T follicular helper cell (primary cell): ENCODE measurements around the gene AGMAT.

Experiments
- DNase-seq: peaks from one replicate; pipeline ENCODE4 v3.0.0-alpha.2; 2020; ENCODE audit warnings: low read depth
- total RNA-seq, 2 experiments: gene quantifications; one replicate each; lab custom pipeline; 2026; lab: John Stamatoyannopoulos, UW

The AGMAT gene, protein sequence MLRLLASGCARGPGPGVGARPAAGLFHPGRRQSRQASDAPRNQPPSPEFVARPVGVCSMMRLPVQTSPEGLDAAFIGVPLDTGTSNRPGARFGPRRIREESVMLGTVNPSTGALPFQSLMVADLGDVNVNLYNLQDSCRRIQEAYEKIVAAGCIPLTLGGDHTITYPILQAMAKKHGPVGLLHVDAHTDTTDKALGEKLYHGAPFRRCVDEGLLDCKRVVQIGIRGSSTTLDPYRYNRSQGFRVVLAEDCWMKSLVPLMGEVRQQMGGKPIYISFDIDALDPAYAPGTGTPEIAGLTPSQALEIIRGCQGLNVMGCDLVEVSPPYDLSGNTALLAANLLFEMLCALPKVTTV
- 8.9 to 32.7 reads per million in 2 experiments for total RNA-seq

DNA sequence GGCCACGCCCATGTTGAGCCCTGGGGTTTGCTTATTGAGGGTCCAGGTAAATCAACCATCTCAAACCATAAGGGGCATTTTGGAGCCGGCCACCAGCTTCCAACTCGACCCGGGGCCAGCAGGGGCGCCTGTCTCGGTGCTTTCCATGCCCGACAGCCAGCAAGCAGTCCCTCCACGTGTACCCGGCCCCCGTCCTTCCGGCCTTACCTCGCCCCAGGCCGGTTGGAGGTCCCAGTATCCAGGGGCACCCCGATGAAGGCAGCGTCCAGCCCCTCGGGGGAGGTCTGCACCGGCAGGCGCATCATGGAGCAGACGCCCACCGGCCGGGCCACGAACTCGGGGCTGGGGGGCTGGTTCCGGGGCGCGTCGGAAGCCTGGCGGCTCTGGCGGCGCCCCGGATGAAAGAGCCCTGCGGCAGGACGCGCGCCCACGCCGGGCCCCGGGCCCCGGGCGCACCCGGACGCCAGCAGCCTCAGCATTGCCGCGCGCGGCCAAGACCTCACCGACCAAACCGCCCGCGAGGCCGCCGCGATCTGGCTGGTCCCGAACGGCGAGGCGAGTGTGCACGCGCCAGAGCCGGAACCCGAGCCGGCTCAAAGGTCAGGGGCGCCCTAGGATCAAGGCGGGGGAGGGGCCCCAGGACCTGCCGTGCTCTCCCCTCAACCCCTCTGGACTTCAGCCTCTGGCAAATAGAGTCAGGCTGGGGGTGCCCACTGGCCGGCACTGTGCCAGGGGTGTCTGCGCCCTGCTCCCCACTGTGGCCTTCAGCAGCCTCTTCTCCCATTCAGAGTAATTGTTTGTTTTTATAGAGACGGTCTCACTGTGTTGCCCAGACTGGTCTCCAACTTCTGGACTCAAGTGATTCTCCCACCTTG, at the start of gene AGMAT:
TSS of gene AGMAT (minus strand) at position 563 of the 875 bp plus-strand sequence. CDS start at position 479, 84 bp downstream.
- DNase-seq: no peak

DNA sequence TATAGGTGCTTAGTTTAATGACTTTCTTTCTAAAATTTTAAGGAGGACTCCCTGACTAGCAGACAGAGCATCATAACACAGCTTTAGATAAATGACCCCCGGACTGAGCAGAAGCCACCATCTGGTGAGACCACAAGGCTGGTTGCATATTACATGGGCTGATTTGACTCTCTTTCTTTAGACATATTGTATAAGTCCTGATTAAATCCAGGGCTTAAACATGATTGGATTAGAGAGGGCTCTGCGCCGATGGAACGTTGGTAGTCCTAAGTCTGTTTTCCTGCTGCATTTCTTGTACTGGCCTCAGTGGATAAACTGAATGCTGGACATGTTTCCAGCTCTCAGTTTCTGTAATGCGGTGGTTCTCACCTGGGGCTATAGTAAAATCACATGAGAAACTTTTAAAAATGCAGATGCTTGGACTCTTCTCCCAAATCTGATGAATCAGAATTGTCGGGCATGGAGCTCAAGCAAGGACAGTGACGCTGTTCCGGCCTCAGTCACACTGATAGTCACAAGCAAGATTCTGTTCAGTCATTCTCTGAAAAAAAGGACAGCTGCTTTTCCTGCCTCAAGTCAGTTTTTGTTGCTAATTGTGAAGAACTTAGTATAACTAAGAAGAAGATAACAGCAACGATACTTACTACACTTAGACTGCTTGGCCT, 49.0 kb upstream of the AGMAT start:
- no peak for DNase-seq

DNA sequence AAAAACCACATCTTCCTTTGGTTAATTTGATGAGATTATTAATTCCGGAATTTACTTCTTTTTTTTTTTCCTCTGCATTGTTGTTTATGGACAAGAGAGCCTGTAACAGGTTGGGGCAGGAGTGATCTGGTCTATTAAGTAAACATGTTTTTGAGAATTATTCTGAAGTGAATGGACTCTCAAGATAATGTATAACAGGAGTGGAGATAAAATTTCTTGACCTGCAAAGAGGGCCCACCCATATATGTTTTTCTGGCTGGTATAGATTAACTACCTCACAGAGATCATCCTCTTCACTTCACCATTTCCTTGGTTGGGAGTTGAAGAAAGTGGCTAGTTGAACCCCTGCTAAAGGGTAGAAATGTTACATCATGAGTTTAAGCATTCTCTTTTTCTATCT, 43.2 kb upstream of the AGMAT start:
- no peak for DNase-seq

DNA sequence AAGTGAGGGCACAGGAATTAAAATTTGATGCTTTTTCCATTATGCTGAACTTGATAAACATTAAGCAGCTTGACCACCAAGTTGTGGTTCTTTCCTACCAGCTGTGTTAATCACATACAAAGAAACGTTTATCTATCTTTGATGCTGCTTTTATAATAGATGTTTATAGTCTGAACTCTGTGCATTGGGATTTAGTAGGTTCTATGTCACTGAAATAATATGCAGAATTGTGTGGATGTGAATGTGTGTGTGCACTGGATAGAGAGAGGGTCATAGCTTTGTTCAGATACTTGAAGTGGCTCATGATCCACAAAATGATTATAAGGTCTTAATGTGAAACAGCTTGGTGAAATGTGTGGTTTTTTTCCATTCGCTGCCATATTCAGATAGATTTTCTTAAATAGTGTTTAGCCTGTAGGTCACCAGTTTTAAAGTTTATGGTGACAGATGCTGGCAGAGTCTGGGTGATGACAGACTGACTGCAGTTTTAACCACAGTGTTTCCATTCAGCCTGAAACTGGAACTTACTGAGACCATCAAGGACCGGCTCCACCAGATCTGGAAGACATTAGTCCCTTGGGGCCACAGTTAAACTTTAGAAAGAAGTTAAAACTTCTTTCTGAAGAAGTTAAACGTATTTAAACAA, 42.6 kb upstream of the AGMAT start:
- DNase-seq: no peak

DNA sequence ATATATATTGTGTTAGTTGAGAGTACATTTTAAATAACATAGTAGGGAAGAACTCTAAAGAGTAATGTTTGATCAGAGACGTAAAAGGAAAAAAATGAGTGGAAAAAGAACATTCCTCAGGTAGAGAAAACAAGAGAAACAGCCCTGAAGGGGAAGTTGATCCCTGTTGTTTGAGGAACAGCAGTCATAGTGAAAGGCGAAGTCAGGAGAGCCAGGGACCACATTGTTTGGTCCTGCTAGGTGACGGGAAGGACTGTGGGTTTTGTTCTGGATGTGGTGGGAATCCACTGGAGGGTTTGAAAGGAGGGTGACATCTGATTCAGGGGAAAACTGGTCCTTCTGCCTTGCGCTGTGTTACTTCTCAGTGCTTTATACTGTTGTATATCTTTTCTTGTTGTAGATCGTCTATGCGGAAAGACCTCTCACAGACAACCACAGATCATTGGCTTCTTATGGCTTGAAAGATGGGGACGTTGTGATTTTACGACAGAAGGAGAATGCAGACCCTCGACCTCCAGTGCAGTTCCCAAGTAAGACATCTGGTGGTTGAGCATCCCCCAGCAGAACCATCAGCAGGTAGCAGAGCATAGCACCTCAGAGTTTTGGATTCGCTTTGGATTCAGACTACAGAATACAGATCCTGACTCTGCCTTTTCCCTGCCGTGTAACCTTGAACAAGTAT, 41.6 kb upstream of the AGMAT start:
- DNase-seq: no peak

DNA sequence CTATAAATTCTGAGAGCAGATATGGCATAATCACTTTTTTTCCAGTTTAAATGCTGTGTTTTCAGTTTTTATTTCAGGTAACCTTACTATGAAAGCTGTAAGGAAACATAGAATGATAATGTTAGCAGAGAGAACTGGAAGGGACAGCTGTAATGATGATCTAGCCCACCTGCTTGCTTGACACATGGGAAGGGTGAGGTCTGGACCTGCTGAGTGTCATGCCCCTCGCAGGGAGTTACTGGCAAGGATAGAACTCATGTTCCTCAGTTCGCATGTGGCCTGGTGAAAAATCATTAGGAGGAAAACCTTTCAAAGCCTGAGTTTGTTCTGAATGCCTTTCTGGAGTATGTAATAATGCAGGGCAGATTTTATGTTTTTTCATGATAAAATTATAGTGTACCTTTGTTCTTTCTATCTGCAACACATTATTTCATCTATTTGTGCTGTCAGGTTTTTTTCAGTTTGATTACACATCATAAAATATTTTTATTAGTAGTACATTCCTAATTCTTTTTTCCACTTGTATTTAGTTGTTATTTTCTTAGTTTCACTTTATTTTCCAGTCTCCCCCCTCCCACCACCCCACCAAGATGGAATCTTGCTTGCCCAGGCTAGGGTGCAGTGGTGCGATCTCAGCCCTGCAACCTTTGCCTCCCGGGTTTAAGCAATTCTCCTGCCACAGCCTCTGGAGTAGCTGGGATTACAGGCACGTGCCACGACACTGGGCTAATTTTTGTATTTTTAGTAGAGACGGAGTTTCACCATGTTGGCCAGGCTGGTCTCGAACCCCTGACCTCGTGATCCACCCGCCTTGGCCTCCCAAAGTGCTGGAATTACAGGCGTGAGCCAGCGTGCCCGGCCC, 40.4 kb upstream of the AGMAT start:
- no peak for DNase-seq

DNA sequence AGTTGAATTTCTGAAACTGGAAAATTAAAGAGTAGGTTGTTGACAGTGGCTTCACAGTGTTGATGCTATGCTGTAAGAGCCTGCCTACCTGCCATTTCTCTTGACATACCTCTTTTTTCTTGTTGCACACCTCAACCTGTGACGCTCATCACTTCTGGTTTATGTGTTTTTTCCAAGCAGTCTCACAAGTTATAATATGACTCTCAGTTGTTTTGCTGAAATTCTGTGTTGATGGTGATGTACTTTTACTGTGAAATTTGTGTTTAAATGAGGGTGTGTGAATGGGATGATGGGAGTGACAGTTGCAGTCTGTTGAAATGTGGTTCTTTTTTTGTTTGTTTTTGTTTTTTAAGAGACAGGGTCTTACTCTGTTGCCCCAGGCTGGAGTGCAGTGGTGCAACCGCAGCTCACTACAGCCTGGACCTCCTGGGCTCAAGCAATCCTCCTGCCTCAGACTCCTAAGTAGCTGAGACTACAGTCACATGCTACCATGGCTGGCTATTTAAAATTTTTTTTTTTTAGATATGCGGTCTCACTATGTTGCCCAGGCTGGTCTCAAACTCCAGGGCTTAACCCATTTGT, 39.4 kb upstream of the AGMAT start:
- DNase-seq: no peak

DNA sequence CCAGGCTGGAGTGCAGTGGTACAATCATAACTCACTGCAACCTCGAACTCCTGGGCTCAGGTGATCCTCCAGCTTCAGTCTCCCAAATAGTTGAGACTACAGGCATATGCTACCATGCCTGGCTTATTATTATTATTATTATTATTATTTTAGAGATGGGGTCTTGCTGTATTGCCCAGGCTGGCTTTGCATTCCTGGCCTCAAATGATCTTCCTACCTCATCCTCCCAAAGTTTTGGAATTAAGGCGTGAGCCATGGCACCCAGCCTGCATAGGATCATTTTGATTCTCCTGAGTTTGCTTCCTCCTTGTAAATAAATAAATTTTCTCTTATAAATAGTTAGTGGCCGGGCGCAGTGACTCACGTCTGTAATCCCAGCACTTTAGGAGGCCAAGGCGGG, 38.6 kb upstream of the AGMAT start:
- no peak for DNase-seq

DNA sequence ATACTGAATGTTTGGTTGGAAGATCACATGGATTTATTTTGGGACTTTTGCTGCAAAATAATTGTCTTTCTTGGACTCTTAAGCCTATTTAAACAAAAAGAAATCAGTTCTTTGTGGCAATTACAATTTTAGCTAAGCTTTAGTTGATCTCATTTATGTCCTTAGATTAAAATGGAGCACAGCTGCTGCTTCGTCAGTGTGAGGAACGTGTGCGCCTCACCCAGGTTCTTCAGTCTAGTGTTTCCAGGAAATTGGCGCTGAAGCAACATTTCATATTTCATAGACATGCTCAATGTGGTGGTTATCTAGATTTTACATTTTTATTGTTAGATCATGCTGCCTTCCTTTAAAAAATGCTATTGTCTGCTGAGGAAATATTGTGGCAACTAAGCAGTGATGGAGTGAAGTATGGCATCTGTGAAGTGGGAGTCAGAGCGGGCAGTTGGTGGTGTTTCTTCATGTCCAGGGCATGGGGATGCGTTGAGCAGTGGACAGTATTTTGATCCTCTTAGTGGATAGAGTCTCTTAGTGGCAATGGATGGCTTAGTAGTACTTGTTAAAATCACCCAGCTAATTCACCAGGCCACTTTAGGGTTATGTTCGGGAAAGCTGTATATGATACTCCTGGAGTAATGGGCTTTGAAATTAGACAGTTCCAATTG, 38.0 kb upstream of the AGMAT start:
- no peak for DNase-seq

DNA sequence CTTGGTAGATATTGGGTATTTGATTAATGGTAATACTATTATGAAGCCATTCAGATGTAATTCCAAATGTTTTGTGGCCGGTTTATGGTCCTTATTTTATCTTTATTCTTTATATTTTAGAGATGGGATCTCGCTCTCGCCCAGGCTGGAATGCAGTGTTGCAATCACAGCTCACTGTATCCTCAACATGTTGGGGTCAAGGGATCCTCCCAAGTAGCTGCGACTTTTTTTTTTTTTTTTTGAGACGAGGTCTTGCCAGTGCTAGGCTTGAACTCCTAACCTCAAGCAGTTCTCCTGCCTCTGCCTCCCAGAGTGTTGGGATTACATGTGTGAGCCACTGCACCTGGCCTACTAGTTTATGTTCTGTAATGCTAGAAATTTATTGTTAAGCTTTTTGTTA, 37.1 kb upstream of the AGMAT start:
- DNase-seq: no peak

DNA sequence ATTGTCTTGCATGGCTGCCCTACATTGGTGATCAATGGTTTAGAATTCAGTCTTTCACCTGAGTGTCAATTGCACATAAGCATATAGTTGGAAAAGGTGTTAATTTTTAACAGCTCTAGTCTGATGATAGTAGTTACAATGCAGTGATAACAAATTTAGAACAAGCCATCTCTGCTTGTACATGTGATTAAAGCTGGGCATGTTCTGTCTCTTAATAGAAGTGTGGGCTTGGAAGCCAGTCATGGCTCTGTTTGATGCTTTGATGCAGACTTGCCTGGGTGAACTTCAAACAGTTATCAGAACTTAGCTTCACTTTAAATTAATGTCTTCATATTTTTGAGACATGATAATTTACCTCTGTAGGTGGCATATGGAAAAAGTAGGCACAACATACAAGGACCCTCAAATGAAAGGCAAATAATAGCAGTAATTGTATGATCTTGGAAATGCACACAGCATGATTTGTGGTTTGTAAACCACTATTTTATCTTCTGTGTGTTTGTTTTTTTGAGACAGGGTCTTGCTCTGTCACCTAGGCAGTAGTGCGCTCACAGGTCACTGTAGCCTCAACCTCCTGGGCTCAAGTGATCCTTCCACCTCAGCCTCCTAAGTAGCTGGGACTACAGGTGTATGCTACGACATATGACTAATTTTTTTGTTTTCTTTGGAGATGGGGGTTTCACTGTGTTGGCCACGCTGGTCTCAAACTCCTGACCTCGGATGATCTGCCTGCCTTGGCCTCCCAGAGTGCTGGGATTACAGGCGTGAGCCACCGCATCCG, 36.2 kb upstream of the AGMAT start:
- DNase-seq: no peak

DNA sequence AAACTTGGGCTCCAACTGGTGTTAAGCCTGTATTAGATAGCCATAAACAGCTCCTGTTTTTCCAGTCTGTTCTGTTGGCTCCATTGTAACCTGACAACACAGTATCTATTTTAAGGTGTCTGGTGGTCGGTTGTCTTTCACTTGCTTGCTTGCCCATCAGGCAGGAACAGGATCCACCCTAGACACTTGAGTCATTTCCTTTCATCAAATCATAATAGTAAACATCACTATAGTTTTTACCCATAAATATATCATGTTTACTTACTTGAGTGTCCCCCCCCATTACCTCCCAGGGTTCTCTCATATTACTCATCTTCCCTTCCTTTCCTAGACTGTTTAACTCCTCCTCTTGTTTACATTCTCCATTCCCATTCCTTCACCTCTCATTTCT, 35.3 kb upstream of the AGMAT start:
- no peak for DNase-seq

DNA sequence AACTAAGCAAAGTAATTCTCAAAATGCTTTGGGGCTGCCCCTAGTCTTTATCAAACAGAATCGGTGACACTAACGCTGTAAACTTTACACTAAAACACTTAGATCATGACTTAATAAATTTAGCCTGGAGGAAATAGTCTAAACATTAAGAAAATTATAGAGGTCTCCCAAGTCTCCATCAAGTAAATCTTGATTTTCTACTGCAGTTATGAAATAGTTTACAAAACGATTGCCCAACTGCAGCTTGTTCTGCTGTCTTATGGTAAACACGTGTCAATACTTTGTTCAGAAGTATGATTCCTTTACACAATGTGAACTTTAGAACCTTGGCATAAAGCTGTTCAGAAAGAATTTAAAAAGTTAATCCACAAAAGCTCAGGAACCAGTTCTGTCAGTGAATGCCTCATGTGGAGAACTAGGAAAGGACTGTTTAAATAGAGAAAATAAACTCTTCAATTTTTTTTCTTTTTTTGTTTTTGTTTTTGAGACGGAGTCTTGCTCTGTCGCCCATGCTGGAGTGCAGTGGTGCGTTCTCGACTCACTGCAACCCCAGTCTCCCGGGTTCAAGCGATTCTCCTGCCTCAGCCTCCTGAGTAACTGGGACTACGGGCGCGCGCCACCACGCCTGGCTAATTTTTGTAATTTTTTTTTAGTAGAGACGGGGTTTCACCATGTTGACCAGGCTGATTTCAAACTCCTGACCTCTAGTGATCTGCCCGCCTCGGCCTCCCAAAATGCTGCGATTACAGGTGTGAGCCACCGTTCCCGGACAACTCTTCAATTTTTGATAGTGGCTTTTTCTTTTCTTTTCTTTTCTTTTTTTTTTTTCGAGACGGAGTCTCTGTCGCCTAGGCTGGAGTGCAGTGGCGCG, 34.0 kb upstream of the AGMAT start:
- no peak for DNase-seq

DNA sequence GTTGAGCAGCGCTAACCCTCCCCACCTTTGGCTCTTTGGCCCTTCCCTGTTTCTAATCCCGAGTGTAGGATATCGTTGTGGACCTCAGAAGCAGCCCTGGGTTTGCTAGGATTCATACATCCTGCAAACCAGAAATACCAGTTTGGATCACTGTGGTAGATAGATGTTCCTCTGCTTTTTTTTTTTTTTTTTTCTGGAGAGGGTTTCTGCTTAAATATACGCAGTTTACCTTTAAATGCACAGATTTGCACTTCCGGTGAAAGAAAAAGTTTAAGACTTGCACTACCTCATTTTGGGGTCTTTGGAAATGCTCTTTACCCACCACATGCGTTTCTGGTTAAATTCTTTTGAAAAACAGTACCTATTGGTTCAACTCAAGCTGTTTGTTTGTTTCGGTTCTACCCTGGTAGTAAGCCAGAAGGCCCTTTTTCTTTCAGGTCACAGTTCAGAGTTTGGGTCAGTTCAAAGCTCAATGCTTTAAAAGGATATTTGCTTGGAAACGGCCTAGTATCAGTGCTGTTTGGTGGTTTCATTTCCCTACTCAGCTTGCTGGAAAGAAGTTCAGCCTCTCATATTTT, 33.3 kb upstream of the AGMAT start:
- no peak for DNase-seq

DNA sequence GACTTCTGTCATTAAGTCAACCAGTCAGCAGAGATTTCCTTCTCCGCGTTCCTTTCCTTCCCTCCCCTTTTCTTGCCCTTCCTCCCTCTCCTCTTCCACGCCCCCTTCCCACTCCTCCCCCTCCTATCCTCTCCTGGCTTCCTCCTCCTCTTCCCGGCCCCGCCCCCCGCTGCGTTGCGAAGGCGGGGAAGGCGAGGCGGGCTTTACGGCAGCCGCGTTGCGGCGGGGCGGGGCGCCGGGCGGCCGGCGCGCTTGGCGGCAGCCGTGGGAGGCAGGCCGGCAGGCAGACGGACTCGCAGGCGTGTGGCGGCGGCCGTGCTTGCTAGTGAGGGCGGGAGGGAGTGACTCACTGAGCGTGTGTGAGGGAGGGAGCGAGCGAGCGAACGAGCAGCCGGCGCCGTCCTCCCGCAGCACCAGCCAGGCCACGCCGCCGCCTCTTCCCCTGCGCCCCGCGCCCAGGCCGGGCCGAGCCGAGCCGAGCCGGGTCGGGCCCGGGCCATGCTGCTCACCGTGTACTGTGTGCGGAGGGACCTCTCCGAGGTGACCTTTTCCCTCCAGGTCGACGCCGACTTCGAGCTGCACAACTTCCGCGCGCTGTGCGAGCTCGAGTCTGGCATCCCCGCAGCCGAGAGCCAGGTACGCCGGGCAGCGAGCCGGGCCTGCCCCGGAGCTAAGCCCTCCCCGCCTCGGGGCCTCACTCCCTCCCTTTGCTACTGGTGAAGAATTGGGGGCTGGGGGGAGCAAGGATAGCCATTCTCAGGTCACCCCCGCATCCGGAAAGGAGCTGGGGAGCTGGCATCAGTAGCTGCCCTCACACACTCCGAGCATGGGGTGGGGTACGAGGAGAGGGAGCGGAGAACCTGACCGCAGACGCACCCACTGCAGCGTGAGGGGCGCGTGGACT, 32.6 kb upstream of the AGMAT start, which contains the start of gene DDI2:
TSS of gene DDI2 (plus strand) at position 286 of the 904 bp plus-strand sequence. CDS start at position 499, 213 bp downstream.
- peak; percentile 92 for DNase-seq
